Central memory CD8-positive, alpha-beta T cell (primary cell): ENCODE data around the gene SRD5A1.

ENCODE experiments used
- ATAC-seq: fragments of 150-1000 bp; cut with Tn5 transposase; replicated peaks from 2 replicates; pipeline ENCODE4 v1.10.0; 2022; ENCODE audit warnings: mild to moderate bottlenecking, moderate FRiP score, moderate number of reproducible peaks; ENCODE audit not compliant: poor library complexity, severe bottlenecking; ENCODE audit errors: extremely low read depth
- DNase-seq, 2 donors: peaks; one replicate each; pipeline ENCODE4 v3.0.0; 2021; ENCODE audit warnings: low spot score in 2 of 2
- H3K27ac Mint-ChIP-seq: one replicate; pipeline ENCODE4 v1.8.0; 2022; ENCODE audit warnings: low read depth, mild to moderate bottlenecking, moderate library complexity, mixed read lengths
- H3K27me3 Mint-ChIP-seq: one replicate; pipeline ENCODE4 v1.8.0; 2022; ENCODE audit warnings: mixed read lengths
- H3K36me3 Mint-ChIP-seq: one replicate; pipeline ENCODE4 v1.8.0; 2022; ENCODE audit warnings: mild to moderate bottlenecking, moderate library complexity, mixed read lengths; ENCODE audit not compliant: insufficient read depth
- H3K4me1 Mint-ChIP-seq: one replicate; pipeline ENCODE4 v1.8.0; 2022; ENCODE audit warnings: mixed read lengths
- H3K4me3 Mint-ChIP-seq: one replicate; pipeline ENCODE4 v1.8.0; 2022; ENCODE audit warnings: mild to moderate bottlenecking, moderate library complexity, mixed read lengths
- H3K9me3 Mint-ChIP-seq: one replicate; pipeline ENCODE4 v1.8.0; 2022; ENCODE audit warnings: mixed read lengths

SRD5A1 gene

DNA sequence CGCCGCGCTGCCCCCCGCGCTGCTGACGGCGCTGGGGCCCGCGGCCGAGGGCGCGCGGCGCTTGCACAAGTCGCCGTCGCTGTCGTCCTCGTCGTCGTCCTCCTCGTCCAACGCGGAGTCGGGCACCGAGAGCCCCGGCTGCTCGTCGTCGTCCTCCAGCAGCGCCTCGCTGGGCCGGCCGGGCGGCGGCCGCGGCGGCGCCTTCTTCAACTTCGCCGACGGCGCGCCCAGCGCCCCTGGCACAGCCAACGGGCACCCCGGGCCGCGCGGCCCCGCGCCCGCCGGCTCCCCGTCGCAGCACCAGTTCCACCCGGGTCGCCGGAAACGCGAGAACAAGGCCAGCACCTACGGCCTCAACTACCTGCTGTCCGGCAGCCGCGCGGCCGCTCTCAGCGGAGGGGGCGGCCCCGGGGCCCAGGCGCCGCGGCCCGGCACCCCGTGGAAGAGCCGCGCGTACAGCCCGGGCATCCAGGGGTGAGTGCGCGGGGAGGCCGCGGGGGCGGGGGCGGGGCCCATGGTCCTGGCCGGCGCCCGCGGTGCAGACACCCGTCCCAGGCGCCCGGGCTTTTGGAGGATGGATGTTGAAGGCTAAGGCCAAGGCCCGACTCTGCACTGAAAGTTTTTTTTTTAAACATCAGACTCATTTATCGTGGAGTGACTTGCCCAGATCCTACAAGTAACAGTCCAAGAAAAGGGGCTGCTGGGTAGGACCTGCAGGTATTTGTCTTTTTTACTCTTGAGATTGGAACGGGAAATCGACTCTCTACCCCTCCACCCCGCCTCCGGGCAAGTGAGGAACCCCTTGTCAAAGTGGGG is 81.2 kb downstream of the SRD5A1 start:
- ATAC-seq (no peak), DNase-seq (peak in 1 of 2 donors; percentile 10)
- Mint-ChIP-seq H3K27me3 (no peaks in the 10 kb centered on the region), H3K27ac (peak overlapping the region; percentile 32), H3K9me3 (no peaks in the 10 kb centered on the region), H3K4me3 (peak overlapping the region; percentile 83), H3K36me3 (peaks cover 20% of the 10 kb centered on the region), H3K4me1 (peaks cover 55% of the 10 kb centered on the region)

DNA sequence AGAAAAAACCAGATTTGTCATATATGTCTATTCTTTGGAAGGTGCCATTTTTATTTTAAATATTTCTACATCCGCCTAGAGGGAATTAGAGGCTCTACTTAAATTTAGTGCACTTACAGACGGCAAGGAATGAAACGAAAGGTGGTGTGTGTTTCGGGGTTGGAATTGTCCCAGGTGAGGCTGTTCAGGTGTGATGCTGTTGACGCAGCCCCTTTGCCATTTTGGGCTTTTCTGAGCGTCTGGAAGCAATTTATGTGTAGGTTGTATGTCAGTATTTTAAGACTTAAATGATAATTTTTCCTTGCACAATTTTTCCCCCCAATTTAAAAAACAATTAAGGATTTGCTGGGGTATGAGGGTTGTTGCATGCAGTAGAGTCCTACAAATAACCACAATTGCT is 82.0 kb downstream of the SRD5A1 start:
- DNase-seq (peak in 1 of 2 donors; percentile 4), ATAC-seq (no peak)
- H3K4me1 Mint-ChIP-seq = peaks cover 63% of the 10 kb centered on the region
- peak overlapping the region; percentile 83 for H3K4me3 Mint-ChIP-seq
- no peaks in the 10 kb centered on the region for H3K9me3 Mint-ChIP-seq
- H3K27me3 Mint-ChIP-seq = no peaks in the 10 kb centered on the region
- peak overlapping the region; percentile 32 for H3K27ac Mint-ChIP-seq
- H3K36me3 Mint-ChIP-seq = peaks cover 22% of the 10 kb centered on the region

DNA sequence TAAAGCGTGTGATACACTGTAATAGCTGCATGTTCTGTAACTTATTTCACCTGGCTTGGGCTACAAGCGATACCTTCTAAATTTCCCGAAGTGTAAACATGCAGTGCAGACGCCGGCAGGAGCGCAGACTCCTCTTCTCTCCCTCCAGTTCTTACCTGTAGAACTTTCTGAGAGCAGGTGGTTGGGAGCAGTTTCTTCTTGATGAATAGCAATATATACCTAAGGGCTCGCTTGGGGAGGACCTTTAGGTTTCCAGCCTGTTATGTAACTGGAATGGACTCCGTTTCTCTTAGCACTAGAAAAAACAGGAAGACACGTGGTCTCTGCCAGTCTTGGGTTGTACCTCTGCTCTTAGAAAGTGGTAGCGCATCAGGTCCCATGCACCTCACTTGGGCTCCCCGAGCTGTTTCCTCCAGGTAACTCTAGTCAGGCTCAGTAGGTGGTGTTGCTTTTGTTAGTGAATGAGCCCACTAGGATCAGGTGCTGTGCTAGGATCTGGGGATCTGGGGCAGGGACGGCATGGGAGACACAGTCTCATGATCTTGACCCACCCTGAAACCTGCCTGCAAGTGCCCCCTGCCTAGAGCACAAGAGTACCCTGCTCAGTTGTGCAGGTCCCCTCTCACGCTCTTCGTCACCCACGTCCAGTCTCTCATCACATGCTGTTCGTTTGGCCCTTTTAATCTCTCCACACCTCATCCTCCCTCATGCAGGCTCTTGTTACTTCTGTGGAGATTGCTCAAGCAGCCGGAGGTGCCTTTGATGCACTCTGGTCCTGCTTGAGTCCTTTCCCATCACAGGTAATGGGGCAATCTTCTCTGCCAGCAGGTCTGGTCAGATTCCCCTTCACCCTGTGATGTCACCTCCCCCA is 82.8 kb downstream of the SRD5A1 start:
- no peak for ATAC-seq
- Mint-ChIP-seq H3K4me1 (peaks cover 70% of the 10 kb centered on the region), H3K4me3 (peak overlapping the region; percentile 83), H3K27me3 (no peaks in the 10 kb centered on the region), H3K9me3 (no peaks in the 10 kb centered on the region), H3K27ac (peak overlapping the region; percentile 32), H3K36me3 (peaks cover 20% of the 10 kb centered on the region)
- peak in 1 of 2 donors; percentile 9 for DNase-seq

DNA sequence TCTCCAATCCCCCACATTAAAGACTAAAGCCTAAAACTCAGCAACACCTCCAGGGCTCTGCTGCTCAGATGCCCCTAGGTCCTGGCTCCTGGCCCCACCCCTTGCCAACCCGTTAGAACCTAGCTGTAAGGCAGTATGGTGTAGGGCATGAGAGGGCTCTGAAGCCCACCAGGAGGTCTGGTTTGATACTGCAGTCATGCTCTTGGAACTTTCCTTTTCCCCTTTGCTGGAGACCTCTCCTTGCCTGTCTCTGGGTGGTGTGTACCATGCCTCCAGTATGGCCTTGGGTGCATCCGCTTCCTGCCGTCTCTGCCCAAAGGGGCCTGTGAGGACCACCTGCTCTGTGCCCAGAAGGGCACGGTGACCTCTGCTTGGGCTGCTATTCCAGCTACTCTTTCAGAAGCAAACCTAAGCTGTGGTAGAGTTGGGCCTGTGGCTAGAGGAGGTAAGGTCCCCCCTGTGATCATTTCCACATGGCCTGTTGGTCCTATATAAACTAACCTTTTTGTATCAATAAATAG is 83.4 kb downstream of the SRD5A1 start:
- Mint-ChIP-seq H3K27ac (no peak overlapping the region), H3K27me3 (no peaks in the 10 kb centered on the region), H3K36me3 (peaks cover 20% of the 10 kb centered on the region), H3K9me3 (no peaks in the 10 kb centered on the region), H3K4me1 (peaks cover 75% of the 10 kb centered on the region), H3K4me3 (peak overlapping the region; percentile 83)
- ATAC-seq (no peak), DNase-seq (no peak)

DNA sequence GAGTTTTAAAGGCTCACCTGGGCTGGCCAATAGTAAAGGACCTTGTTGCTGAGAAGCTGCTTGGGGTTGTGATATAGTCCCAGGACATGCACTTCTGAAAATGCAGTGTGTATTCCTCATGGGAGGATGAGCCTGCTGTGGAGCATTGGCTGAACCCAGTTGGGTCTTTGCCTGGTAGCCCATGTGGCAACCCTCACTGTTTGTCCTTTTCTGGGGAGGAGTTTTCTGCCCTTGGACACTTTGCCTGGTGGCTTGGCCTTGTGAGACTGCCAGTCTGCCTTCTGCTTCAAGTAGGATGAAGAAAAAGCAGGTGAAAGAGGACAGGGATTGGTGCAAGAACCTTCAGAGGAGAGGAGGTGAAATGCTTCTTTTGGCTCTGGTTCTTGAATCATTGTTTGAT is 84.0 kb downstream of the SRD5A1 start:
- no peak for DNase-seq
- peaks cover 75% of the 10 kb centered on the region for H3K4me1 Mint-ChIP-seq
- no peak for ATAC-seq
- H3K27ac Mint-ChIP-seq = no peak overlapping the region
- H3K9me3 Mint-ChIP-seq = no peaks in the 10 kb centered on the region
- peaks cover 16% of the 10 kb centered on the region for H3K36me3 Mint-ChIP-seq
- H3K4me3 Mint-ChIP-seq = peak overlapping the region; percentile 83
- H3K27me3 Mint-ChIP-seq = no peaks in the 10 kb centered on the region

GRCh38 chr5:6717687-6718086 is 84.4 kb downstream of the SRD5A1 start:
- DNase-seq (no peak), ATAC-seq (no peak)
- no peaks in the 10 kb centered on the region for H3K9me3 Mint-ChIP-seq
- H3K4me3 Mint-ChIP-seq = no peak overlapping the region
- H3K36me3 Mint-ChIP-seq = peaks cover 13% of the 10 kb centered on the region
- no peak overlapping the region for H3K27ac Mint-ChIP-seq
- no peaks in the 10 kb centered on the region for H3K27me3 Mint-ChIP-seq
- H3K4me1 Mint-ChIP-seq = peaks cover 79% of the 10 kb centered on the region

DNA sequence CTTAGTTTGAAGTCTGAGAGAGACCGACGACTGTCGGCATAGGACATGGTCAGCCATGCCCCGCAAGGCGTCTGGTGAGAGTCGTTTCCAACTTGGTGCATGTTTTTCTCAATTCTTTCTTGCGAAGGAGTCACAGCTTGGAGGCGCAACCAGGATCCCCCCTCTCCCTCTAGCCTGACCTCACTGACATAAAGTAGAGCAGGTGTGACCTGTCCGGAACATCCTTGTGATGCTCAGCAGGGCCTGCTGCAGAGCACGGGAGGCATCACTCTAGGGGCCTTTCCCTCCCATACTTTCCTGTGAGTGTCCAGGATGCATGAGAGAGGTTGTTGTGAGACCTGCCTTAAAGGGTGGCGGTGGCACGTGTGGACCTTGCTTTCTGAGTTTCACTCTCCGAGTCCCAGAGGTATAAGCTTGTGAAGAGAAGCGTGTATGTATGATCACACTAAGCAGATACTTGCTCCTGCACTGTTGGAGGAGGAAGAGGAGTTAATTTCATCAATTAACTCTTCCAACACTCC is 85.0 kb downstream of the SRD5A1 start:
- peaks cover 13% of the 10 kb centered on the region for H3K36me3 Mint-ChIP-seq
- no peaks in the 10 kb centered on the region for H3K9me3 Mint-ChIP-seq
- H3K27ac Mint-ChIP-seq = no peak overlapping the region
- no peaks in the 10 kb centered on the region for H3K27me3 Mint-ChIP-seq
- H3K4me3 Mint-ChIP-seq = no peak overlapping the region
- H3K4me1 Mint-ChIP-seq = peaks cover 83% of the 10 kb centered on the region
- ATAC-seq = no peak
- no peak for DNase-seq

- no peak for DNase-seq
- H3K27ac Mint-ChIP-seq = peak overlapping the region; percentile 51
- H3K27me3 Mint-ChIP-seq = no peaks in the 10 kb centered on the region
- no peaks in the 10 kb centered on the region for H3K9me3 Mint-ChIP-seq
- no peak for ATAC-seq
- H3K36me3 Mint-ChIP-seq = peaks cover 17% of the 10 kb centered on the region
- H3K4me1 Mint-ChIP-seq = peaks cover 88% of the 10 kb centered on the region
- H3K4me3 Mint-ChIP-seq = no peak overlapping the region
These were observed 85.5 kb downstream of the SRD5A1 start for GRCh38 chr5:6718718-6719117.

DNA sequence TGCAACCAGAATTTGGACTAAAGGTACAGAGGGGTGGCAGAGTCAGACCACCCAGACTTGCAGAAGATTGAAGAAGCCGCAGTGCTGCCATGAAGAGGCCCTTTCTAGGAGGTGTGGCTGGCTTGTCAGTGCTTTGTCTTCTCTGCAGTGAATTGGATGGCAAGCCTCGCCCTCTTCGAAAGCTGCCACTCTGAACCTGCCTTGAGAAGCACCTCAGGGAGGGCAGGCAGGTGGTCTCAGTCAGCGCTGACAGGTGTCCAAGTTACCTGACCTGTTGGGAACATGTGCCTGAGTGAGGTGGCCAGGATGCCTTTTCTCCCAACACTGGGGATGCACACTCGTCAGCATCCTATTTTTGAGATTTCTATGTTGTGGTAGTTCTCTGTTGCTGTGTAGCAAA is 86.2 kb downstream of the SRD5A1 start:
- ATAC-seq = no peak
- H3K27ac Mint-ChIP-seq = peak overlapping the region; percentile 51
- DNase-seq = no peak

DNA sequence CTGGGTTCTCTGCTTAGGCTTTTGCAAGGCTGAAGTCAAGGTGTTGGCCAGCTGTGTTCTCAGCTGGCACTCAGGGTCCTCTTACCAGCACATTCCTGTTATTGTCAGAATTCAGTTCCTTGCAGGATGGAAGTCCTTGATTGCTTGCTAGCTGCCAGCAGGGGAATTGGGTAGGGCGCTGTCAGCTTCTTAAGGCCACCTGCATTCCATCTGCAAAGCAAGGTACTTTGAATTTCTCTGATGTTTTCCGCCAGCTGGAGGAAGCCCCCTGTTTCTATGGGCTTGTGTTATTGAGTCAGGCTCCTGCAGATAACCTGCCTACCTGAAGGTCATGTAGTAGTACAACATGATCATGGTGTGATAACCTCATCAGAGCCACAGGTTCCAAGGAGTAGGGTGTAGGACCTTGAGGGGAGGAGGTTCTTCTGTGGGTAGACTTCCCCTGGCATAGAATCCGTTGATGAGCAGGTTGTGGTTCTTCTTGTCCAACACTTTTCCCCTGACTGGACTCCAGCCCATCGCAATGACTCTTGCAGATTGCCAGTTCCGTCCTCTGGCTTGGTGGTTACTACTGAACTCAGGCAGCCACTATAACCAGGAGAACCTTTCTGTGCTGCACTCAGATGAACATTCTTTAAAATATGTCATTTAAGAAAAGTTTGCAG is 86.8 kb downstream of the SRD5A1 start:
- Mint-ChIP-seq H3K4me3 (peak overlapping the region; percentile 8), H3K9me3 (no peaks in the 10 kb centered on the region), H3K36me3 (peaks cover 18% of the 10 kb centered on the region), H3K27me3 (no peaks in the 10 kb centered on the region), H3K27ac (no peak overlapping the region), H3K4me1 (peaks cover 98% of the 10 kb centered on the region)
- no peak for DNase-seq
- ATAC-seq = no peak

More for the DNA sequence above, 86.2 kb downstream of the SRD5A1 start:
- no peak overlapping the region for H3K4me3 Mint-ChIP-seq
- peaks cover 17% of the 10 kb centered on the region for H3K36me3 Mint-ChIP-seq
- H3K9me3 Mint-ChIP-seq = no peaks in the 10 kb centered on the region
- H3K4me1 Mint-ChIP-seq = peaks cover 95% of the 10 kb centered on the region
- H3K27me3 Mint-ChIP-seq = no peaks in the 10 kb centered on the region

- Mint-ChIP-seq H3K4me1 (peaks cover 98% of the 10 kb centered on the region), H3K27ac (peak overlapping the region; percentile 64), H3K27me3 (no peaks in the 10 kb centered on the region), H3K36me3 (peaks cover 18% of the 10 kb centered on the region), H3K4me3 (no peak overlapping the region), H3K9me3 (no peaks in the 10 kb centered on the region)
- DNase-seq = no peak
- ATAC-seq = no peak
These were observed 87.3 kb downstream of the SRD5A1 start for GRCh38 chr5:6720561-6720921.

GRCh38 chr5:6721442-6721841 is 88.2 kb downstream of the SRD5A1 start:
- Mint-ChIP-seq H3K27ac (peak overlapping the region; percentile 64), H3K36me3 (peaks cover 19% of the 10 kb centered on the region), H3K4me3 (peak overlapping the region; percentile 38), H3K4me1 (peaks cover 97% of the 10 kb centered on the region), H3K9me3 (no peaks in the 10 kb centered on the region), H3K27me3 (no peaks in the 10 kb centered on the region)
- DNase-seq (no peak), ATAC-seq (no peak)
